ENCODE data around the gene FOXN4. TPM values are rescaled to one million over a fixed set of nuclear protein-coding genes. Genes with fewer than 3 reads are reported as not detected.
"Not testable (repeated sequence)": the region's sequence is repeated elsewhere in the genome, so short reads cannot be mapped to it uniquely, and the experiment has no call there.

FOXN4 gene
- total RNA-seq, 2 donors from 2014 or later: 0.27 to 4.8 TPM

- Histone ChIP-seq H3K9me3 (no peaks in the 10 kb centered on the region), H3K27me3 (replicated peaks; ENCODE audit: insufficient read depth) (no peaks in the 10 kb centered on the region), H3K4me1 (replicated peaks) (no peaks in the 10 kb centered on the region), H3K27ac (no peak overlapping the region), H3K4me3 (no peak overlapping the region), H3K36me3 (no peaks in the 10 kb centered on the region)
- WGBS: 78% methylated on average over 3 of the region's 3 CpGs
- TF ChIP-seq CTCF (IDR thresholded peaks at IDR 0.05) (no peak), POLR2AphosphoS5 (IDR thresholded peaks at IDR 0.05) (no peak), POLR2A (IDR thresholded peaks at IDR 0.05) (no peak)
- no peak for DNase-seq (ENCODE audit: low spot score)
- intact Hi-C loops (cut with DNase I): no loop called here
These were observed 19.9 kb upstream of the FOXN4 start for GRCh38 chr12:109329003-109329402.

GRCh38 chr12:109321294-109321693 lies 12.2 kb upstream of the FOXN4 start:
- H3K9me3 ChIP-seq; intact Hi-C loops (cut with DNase I); H3K27me3 ChIP-seq (replicated peaks; ENCODE audit: insufficient read depth); H3K36me3 ChIP-seq; H3K4me1 ChIP-seq (replicated peaks); H3K27ac ChIP-seq; H3K4me3 ChIP-seq; DNase-seq (ENCODE audit: low spot score): not testable (repeated sequence)
- 91% methylated on average over 8 of the region's 8 CpGs for WGBS

- Histone ChIP-seq H3K27me3 (replicated peaks; ENCODE audit: insufficient read depth) (no peaks in the 10 kb centered on the region), H3K4me1 (replicated peaks) (peaks cover 8% of the 10 kb centered on the region), H3K9me3 (no peaks in the 10 kb centered on the region), H3K4me3 (peak overlapping the region; percentile 30 to 39), H3K36me3 (no peaks in the 10 kb centered on the region), H3K27ac (no peak overlapping the region)
- TF ChIP-seq POLR2AphosphoS5 (IDR thresholded peaks at IDR 0.05): no peak
- TF ChIP-seq POLR2A (IDR thresholded peaks at IDR 0.05): no peak
- no peak for TF ChIP-seq CTCF (IDR thresholded peaks at IDR 0.05)
- WGBS: 8% methylated on average over 33 of the region's 33 CpGs
- no peak for DNase-seq (ENCODE audit: low spot score)
- intact Hi-C loops (cut with DNase I): no loop called here
These were observed 1.4 kb upstream of the FOXN4 start for GRCh38 chr12:109310247-109311125.

GRCh38 chr12:109309381-109310246 lies 530 bp upstream of the FOXN4 start:
- Histone ChIP-seq H3K4me1 (replicated peaks) (peaks cover 8% of the 10 kb centered on the region), H3K9me3 (no peaks in the 10 kb centered on the region), H3K27ac (no peak overlapping the region), H3K36me3 (no peaks in the 10 kb centered on the region), H3K4me3 (peak overlapping the region; percentile 30 to 39), H3K27me3 (replicated peaks; ENCODE audit: insufficient read depth) (no peaks in the 10 kb centered on the region)
- intact Hi-C loops (cut with DNase I): no loop called here
- WGBS: under 1% methylated on average over 67 of the region's 99 CpGs
- DNase-seq (ENCODE audit: low spot score): no peak
- no peak for TF ChIP-seq POLR2AphosphoS5 (IDR thresholded peaks at IDR 0.05)
- no peak for TF ChIP-seq CTCF (IDR thresholded peaks at IDR 0.05)
- TF ChIP-seq POLR2A (IDR thresholded peaks at IDR 0.05): no peak

- peaks cover 8% of the 10 kb centered on the region for H3K4me1 ChIP-seq (replicated peaks)
- intact Hi-C loops (cut with DNase I): no loop called here
- no peak for DNase-seq (ENCODE audit: low spot score)
- no peaks in the 10 kb centered on the region for H3K9me3 ChIP-seq
- 75% methylated on average over 9 of the region's 9 CpGs for WGBS
- no peaks in the 10 kb centered on the region for H3K27me3 ChIP-seq (replicated peaks; ENCODE audit: insufficient read depth)
- H3K4me3 ChIP-seq: no peak overlapping the region
- no peak for TF ChIP-seq POLR2AphosphoS5 (IDR thresholded peaks at IDR 0.05)
- TF ChIP-seq POLR2A (IDR thresholded peaks at IDR 0.05): no peak
- no peak for TF ChIP-seq CTCF (IDR thresholded peaks at IDR 0.05)
- H3K36me3 ChIP-seq: no peaks in the 10 kb centered on the region
- H3K27ac ChIP-seq: no peak overlapping the region
These were observed 2.0 kb downstream of the FOXN4 start for GRCh38 chr12:109307051-109307450.
